ENCODE data around the gene ITGB4.

- no peak for TF ChIP-seq NR2F1 (conservative IDR thresholded peaks at IDR 0.05)
- TF ChIP-seq SIN3A (IDR thresholded peaks at IDR 0.05; ENCODE audit: low read depth, low read length) = no peak
- TF ChIP-seq RAD21 (IDR thresholded peaks at IDR 0.05; ENCODE audit: insufficient read depth, low read depth, low read length) = no peak
- TF ChIP-seq EZH2 (IDR thresholded peaks at IDR 0.05; ENCODE audit: borderline replicate concordance, control insufficient read depth, low read depth, low read length) = no peak
- no peak for TF ChIP-seq CTCF (IDR thresholded peaks at IDR 0.05 in 2 of 3, conservative IDR thresholded peaks at IDR 0.05 in 1 of 3; ENCODE audit: control insufficient read depth in 2 of 3, extremely low read depth in 1 of 3, insufficient read depth in 1 of 3, low read depth in 3 of 3, low read length in 3 of 3)
- TF ChIP-seq POLR2AphosphoS5 (IDR thresholded peaks at IDR 0.05; ENCODE audit: low read length) = no peak
- TF ChIP-seq ZBTB33 (IDR thresholded peaks at IDR 0.05) = no peak
- no peak for TF ChIP-seq ZZZ3 (IDR thresholded peaks at IDR 0.05; ENCODE audit: control insufficient read depth, insufficient read length, low read depth)
These were observed 32.9 kb upstream of the ITGB4 start for GRCh38 chr17:75688209-75688825.
